ENCODE results near the gene STIP1. TPM values are rescaled to one million over a fixed set of nuclear protein-coding genes. Genes with fewer than 3 reads are reported as not detected.
A peak's percentile ranks its signal among the peaks of the same experiment; 100 is the strongest.

STIP1 gene
- total and polyA plus RNA-seq, 2 of the 4 experiments (the other 2 are of a cell fraction) = 201 to 489 TPM

GRCh38 chr11:64203421-64204079 lies 17.6 kb downstream of the STIP1 start (continued):
- no peak for TF ChIP-seq FOS (IDR thresholded peaks at IDR 0.05; ENCODE audit: low read depth, low read length)

- in situ Hi-C loops (cut with MboI; ENCODE audit: low sequenced_read_pairs) (loop anchor here (5.0 kb wide), 1 partner anchor 98 kb away; the partner anchor contains the start of gene CATSPERZ), dilution Hi-C loops (cut with HindIII; ENCODE audit: low sequenced_read_pairs, unreplicated experiment) (no loop called here), intact Hi-C loops (cut with micrococcal nuclease) (loop anchor here (1.0 to 10.0 kb wide), 2 partner anchors 97 to 451 kb away; no protein-coding TSS in a partner anchor)
- POLR2A ChIA-PET (ENCODE audit: unreplicated experiment) = interaction anchor here (0.6 kb wide), 1 partner anchor 97 kb away, joined by 5 read pairs; no protein-coding TSS in a partner anchor
- Histone ChIP-seq H3K4ac (ENCODE audit: low read depth, low read length) (no peak overlapping the region; the same call in 1 of the 2 replicates), H3K14ac (replicated peaks; ENCODE audit: low read depth, low read length) (no peak overlapping the region), H3K27me3 (ENCODE audit: control insufficient read depth, insufficient read depth, low read length) (no peaks in the 10 kb centered on the region), H2BK15ac (ENCODE audit: low read depth, low read length) (no peak overlapping the region), H3K27ac (ENCODE audit: insufficient read depth, low read length) (no peak overlapping the region), H3K23ac (ENCODE audit: low read depth, low read length) (no peak overlapping the region), H4K5ac (ENCODE audit: low read depth, low read length) (no peak overlapping the region), H3K4me1 (ENCODE audit: control insufficient read depth, insufficient read depth, low read length) (peaks cover 10% of the 10 kb centered on the region), H2BK120ac (ENCODE audit: low read depth, low read length) (no peak overlapping the region), H3K4me3 (ENCODE audit: insufficient read depth, low read depth, low read length) (no peak overlapping the region), H3K79me1 (ENCODE audit: low read depth in 1 of 2, low read length in 2 of 2) (peaks cover 0 to 44% of the 10 kb centered on the region in 2 experiments; a peak in 3 of 4 replicates), H4K91ac (ENCODE audit: insufficient read depth, low read depth, low read length) (no peak overlapping the region), H4K20me1 (ENCODE audit: insufficient read depth, low read length) (peaks cover 13% of the 10 kb centered on the region; the same call in 1 of the 2 replicates), H2BK5ac (ENCODE audit: low read depth, low read length, poor library complexity, severe bottlenecking) (no peak overlapping the region), H4K8ac (ENCODE audit: low read depth in 2 of 2, low read length in 2 of 2) (no peak overlapping the region), H2BK20ac (ENCODE audit: low read depth, low read length) (no peak overlapping the region), H3K9me1 (ENCODE audit: insufficient read depth, low read length) (no peaks in the 10 kb centered on the region), H3K4me2 (ENCODE audit: low read depth, low read length) (no peak overlapping the region), H3K56ac (ENCODE audit: extremely low read depth, insufficient read depth, low read length) (no peak overlapping the region), H3K9ac (ENCODE audit: low read depth, low read length) (no peak overlapping the region), H3K36me3 (ENCODE audit: control insufficient read depth, insufficient read depth, low read length) (peaks cover 56% of the 10 kb centered on the region), H3K9me3 (ENCODE audit: control insufficient read depth, insufficient read depth, low read length) (no peaks in the 10 kb centered on the region), H2AK9ac (replicated peaks; ENCODE audit: low read depth, low read length, poor library complexity) (no peak overlapping the region), H2AK5ac (ENCODE audit: low read depth, low read length) (no peak overlapping the region), H3K18ac (ENCODE audit: low read depth, low read length) (no peak overlapping the region), H2AFZ (replicated peaks; ENCODE audit: low read length, poor library complexity) (no peak overlapping the region)
- CTCF ChIA-PET = interaction anchor here (0.6 to 2.0 kb wide), 10 partner anchors 11 to 151 kb away, joined by 3 to 12 read pairs (median 6); partner anchors contain the start of genes ESRRA and FKBP2
- TSS peak; percentile 96 for BruUV-seq (replicated peaks)
- DNase-seq (no peak), ATAC-seq (ENCODE audit: low read depth) (no peak)
- no CpG with 5 or more reads among the region's 16 CpGs for WGBS, 2 experiments (ENCODE audit: extremely low coverage in 2 of 2, insufficient read length in 1 of 2)
- TF ChIP-seq RFX5 (IDR thresholded peaks at IDR 0.05; ENCODE audit: low read depth, low read length) = no peak
- no peak for TF ChIP-seq RCOR1 (IDR thresholded peaks at IDR 0.05; ENCODE audit: insufficient replicate concordance, low read length)
- TF ChIP-seq MXI1 (IDR thresholded peaks at IDR 0.05; ENCODE audit: borderline replicate concordance, low read depth, low read length) = no peak
- no peak for TF ChIP-seq CHD1 (IDR thresholded peaks at IDR 0.05; ENCODE audit: low read depth, low read length)
- no peak for TF ChIP-seq FOS (IDR thresholded peaks at IDR 0.05; ENCODE audit: low read depth, low read length)
- no peak for TF ChIP-seq USF2 (IDR thresholded peaks at IDR 0.05; ENCODE audit: low read depth, low read length)
- TF ChIP-seq ELK1 (IDR thresholded peaks at IDR 0.05; ENCODE audit: borderline replicate concordance, low read depth, low read length) = no peak
- no peak for TF ChIP-seq RAD21 (IDR thresholded peaks at IDR 0.05; ENCODE audit: low read length)
- no peak for TF ChIP-seq MAZ (IDR thresholded peaks at IDR 0.05; ENCODE audit: borderline replicate concordance, low read depth, low read length)
- TF ChIP-seq NFE2L2 (IDR thresholded peaks at IDR 0.05; ENCODE audit: low read depth, low read length) = no peak
- no peak for TF ChIP-seq SMC3 (IDR thresholded peaks at IDR 0.05; ENCODE audit: low read depth, low read length)
- TF ChIP-seq CTCF (conservative IDR thresholded peaks at IDR 0.05; ENCODE audit: low read depth, low read length) = no peak
Observed at GRCh38 chr11:64204080-64204440, 18.1 kb downstream of the STIP1 start.
